IMR-90 (cell line): Measurements from ENCODE around the gene TCHP. TPM values are rescaled to one million over a fixed set of nuclear protein-coding genes. Genes with fewer than 3 reads are reported as not detected.
A peak's percentile ranks its signal among the peaks of the same experiment; 100 is the strongest.

Experiments used
- ATAC-seq: fragments of 200-7000 bp; cut with Tn5 transposase; 2 replicates; pipeline ENCODE4 v1.9.1; 2020; ENCODE audit warnings: low read depth, mild to moderate bottlenecking, moderate library complexity
- BruUV-seq: library from RNA; stranded (reverse); fragments of 400-500 nt; replicated peaks from 2 replicates; lab custom pipeline; 2021; lab: Mats Ljungman, UMichigan
- CTCF ChIA-PET: fragments of 300-600 bp; formaldehyde crosslinking; extraction: SDS; loops from one replicate; lab custom pipeline; 2021; ENCODE audit warnings: antibody characterized with exemption; lab: Yijun Ruan, JAX
- POLR2A ChIA-PET: fragments of 300-600 bp; sonication (Branson Sonifier 250); formaldehyde crosslinking; loops from one replicate; lab custom pipeline; 2022; ENCODE audit warnings: antibody characterized with exemption; ENCODE audit not compliant: unreplicated experiment; lab: Charles Lee
- DNase-seq: peaks from one replicate; pipeline ENCODE4 v3.0.0; 2013
- H2AFZ ChIP-seq: replicated peaks from 2 replicates; pipeline ENCODE3; 2013; ENCODE audit warnings: low read length, mild to moderate bottlenecking; ENCODE audit not compliant: poor library complexity
- H2AK5ac ChIP-seq: 2 replicates; pipeline ENCODE4 v1.6.1; 2013; ENCODE audit warnings: low read depth, low read length, inconsistent platforms
- H2AK9ac ChIP-seq: replicated peaks from 2 replicates; pipeline ENCODE3; 2013; ENCODE audit warnings: mild to moderate bottlenecking, low read depth, low read length, moderate library complexity; ENCODE audit not compliant: poor library complexity
- H2BK120ac ChIP-seq: 2 replicates; pipeline ENCODE4 v1.6.1; 2013; ENCODE audit warnings: low read depth, low read length, inconsistent platforms
- H2BK15ac ChIP-seq: 3 replicates; pipeline ENCODE4 v1.6.1; 2013; ENCODE audit warnings: low read depth, low read length, inconsistent platforms
- H2BK20ac ChIP-seq: 2 replicates; pipeline ENCODE4 v1.6.1; 2013; ENCODE audit warnings: low read depth, mild to moderate bottlenecking, inconsistent platforms, low read length, moderate library complexity
- H2BK5ac ChIP-seq: 2 replicates; pipeline ENCODE4 v1.6.1; 2013; ENCODE audit warnings: mild to moderate bottlenecking, low read depth, low read length, inconsistent platforms; ENCODE audit not compliant: poor library complexity, severe bottlenecking
- H3K14ac ChIP-seq: replicated peaks from 2 replicates; pipeline ENCODE4 v1.6.1; 2013; ENCODE audit warnings: low read depth, low read length, inconsistent platforms
- H3K18ac ChIP-seq: 2 replicates; pipeline ENCODE4 v1.6.1; 2013; ENCODE audit warnings: low read depth, low read length, control low read depth
- H3K23ac ChIP-seq: 2 replicates; pipeline ENCODE4 v1.6.1; 2013; ENCODE audit warnings: low read depth, low read length, inconsistent platforms
- H3K27ac ChIP-seq: 2 replicates; pipeline ENCODE4 v1.5.1; 2013; ENCODE audit warnings: mild to moderate bottlenecking, control low read depth, low read length; ENCODE audit not compliant: insufficient read depth
- H3K27me3 ChIP-seq: 2 replicates; pipeline ENCODE4 v1.6.1; 2013; ENCODE audit warnings: low read length; ENCODE audit not compliant: control insufficient read depth, insufficient read depth
- H3K36me3 ChIP-seq: 2 replicates; pipeline ENCODE4 v1.6.1; 2013; ENCODE audit warnings: low read length, mixed read lengths; ENCODE audit not compliant: control insufficient read depth, insufficient read depth
- H3K4ac ChIP-seq: 2 replicates; pipeline ENCODE4 v1.6.1; 2013; ENCODE audit warnings: low read depth, low read length, inconsistent platforms
- H3K4me1 ChIP-seq: 2 replicates; pipeline ENCODE4 v1.6.1; 2013; ENCODE audit warnings: low read length, mixed read lengths; ENCODE audit not compliant: control insufficient read depth, insufficient read depth
- H3K4me2 ChIP-seq: 2 replicates; pipeline ENCODE4 v1.6.1; 2013; ENCODE audit warnings: low read depth, mild to moderate bottlenecking, control low read depth, low read length, moderate library complexity
- H3K4me3 ChIP-seq: 2 replicates; pipeline ENCODE4 v1.5.1; 2013; ENCODE audit warnings: low read depth, mild to moderate bottlenecking, control low read depth, low read length, moderate library complexity; ENCODE audit not compliant: insufficient read depth
- H3K56ac ChIP-seq: 2 replicates; pipeline ENCODE4 v1.6.1; 2013; ENCODE audit warnings: low read length, inconsistent platforms; ENCODE audit not compliant: insufficient read depth; ENCODE audit errors: extremely low read depth
- H3K79me1 ChIP-seq, 2 experiments: 2 replicates each; pipeline ENCODE4 v1.6.1; 2013; ENCODE audit warnings: low read length in 2 of 2, inconsistent platforms in 1 of 2, low read depth in 1 of 2
- H3K9ac ChIP-seq: 2 replicates; pipeline ENCODE4 v1.6.1; 2013; ENCODE audit warnings: low read depth, low read length, control low read depth
- H3K9me1 ChIP-seq: 2 replicates; pipeline ENCODE4 v1.6.1; 2013; ENCODE audit warnings: low read length, inconsistent platforms; ENCODE audit not compliant: insufficient read depth
- H3K9me3 ChIP-seq: 2 replicates; pipeline ENCODE4 v1.6.1; 2013; ENCODE audit warnings: low read length; ENCODE audit not compliant: control insufficient read depth, insufficient read depth
- H4K20me1 ChIP-seq: 2 replicates; pipeline ENCODE4 v1.6.1; 2013; ENCODE audit warnings: low read length, inconsistent platforms; ENCODE audit not compliant: insufficient read depth
- H4K5ac ChIP-seq: 2 replicates; pipeline ENCODE4 v1.6.1; 2013; ENCODE audit warnings: mild to moderate bottlenecking, low read depth, low read length, control low read depth
- H4K8ac ChIP-seq, 2 experiments: 2 replicates each; pipeline ENCODE4 v1.6.1; 2013; ENCODE audit warnings: low read depth in 2 of 2, low read length in 2 of 2, control low read depth in 1 of 2, inconsistent platforms in 1 of 2
- H4K91ac ChIP-seq: 2 replicates; pipeline ENCODE4 v1.6.1; 2013; ENCODE audit warnings: low read depth, low read length, inconsistent platforms; ENCODE audit not compliant: insufficient read depth
- CTCF ChIP-seq: conservative IDR thresholded peaks from 2 replicates; pipeline ENCODE4 v1.5.1; 2012; ENCODE audit warnings: mild to moderate bottlenecking, low read depth, low read length, improper control_type of control experiment
- ELK1 ChIP-seq: fragments of 150-350 bp; IDR thresholded peaks from 2 replicates; pipeline ENCODE4 v1.6.1; 2016; ENCODE audit warnings: low read depth, mild to moderate bottlenecking, low read length, moderate library complexity, borderline replicate concordance
- FOS ChIP-seq: fragments of 150-350 bp; IDR thresholded peaks from 2 replicates; pipeline ENCODE4 v1.6.1; 2016; ENCODE audit warnings: low read depth, low read length
- MXI1 ChIP-seq: IDR thresholded peaks from 2 replicates; pipeline ENCODE4 v1.6.1; 2012; ENCODE audit warnings: low read depth, mild to moderate bottlenecking, low read length, moderate library complexity, borderline replicate concordance
- POLR2A ChIP-seq: IDR thresholded peaks from 2 replicates; pipeline ENCODE4 v1.6.1; 2012; ENCODE audit warnings: mild to moderate bottlenecking, low read depth, low read length
- RFX5 ChIP-seq: IDR thresholded peaks from 2 replicates; pipeline ENCODE4 v1.8.0; 2012; ENCODE audit warnings: low read depth, mild to moderate bottlenecking, low read length, moderate library complexity
- WGBS, 2 experiments: methylation state at CpG; one replicate each; pipeline versions ENCODE4 v1.1.5 to v1.1.7; 2013; ENCODE audit warnings: missing lambda C conversion rate in 2 of 2; ENCODE audit not compliant: insufficient read length in 1 of 2; ENCODE audit errors: extremely low coverage in 2 of 2; 5-methylcytosine and 5-hydroxymethylcytosine counted together
- dilution Hi-C: fragments of 300-500 bp; cut with HindIII; formaldehyde crosslinking; loops from one replicate; pipeline ENCODE4 v1.14.3; 2018; ENCODE audit warnings: low sequenced_read_pairs; ENCODE audit not compliant: unreplicated experiment
- in situ Hi-C: fragments of 300-500 bp; cut with MboI; formaldehyde crosslinking; loops from 3 replicates; pipeline ENCODE4 v1.14.3; 2019; ENCODE audit warnings: low sequenced_read_pairs, inconsistent platforms, mixed read lengths
- intact Hi-C: fragments of 100-400 bp; cut with micrococcal nuclease; formaldehyde crosslinking; loops from 2 replicates; pipeline ENCODE4 v1.10.0; 2022
- polyA plus RNA-seq, 3 experiments: library from polyadenylated mRNA; depleted of rRNA; stranded (reverse); fragments of >200 nt; gene quantifications; 2 replicates each; pipeline ENCODE4 v1.2.3, GENCODE V29; 2012; ENCODE audit warnings: low replicate concordance in 1 of 3
- total RNA-seq: library from RNA; depleted of rRNA; stranded (reverse); fragments of >200 nt; gene quantifications from 2 replicates; pipeline ENCODE4 v1.2.3, GENCODE V29; 2012

The TCHP gene
- total and polyA plus RNA-seq, 2 of the 4 experiments (the other 2 are of a cell fraction), result 6.1 to 13.4 TPM

GRCh38 chr12:109952873-109953272 lies 52.8 kb downstream of the TCHP start:
- Histone ChIP-seq H3K4me1 (peaks cover 34% of the 10 kb centered on the region), H3K36me3 (peaks cover 17% of the 10 kb centered on the region)
- intact Hi-C loops, result no loop called here

More at GRCh38 chr12:109952873-109953272, 52.8 kb downstream of the TCHP start:
- Histone ChIP-seq H4K91ac (peak overlapping the region; percentile 95), H3K56ac (no peak overlapping the region), H3K14ac (peak overlapping the region; percentile 80), H2AK5ac (peak overlapping the region; percentile 98), H3K9me1 (peaks cover 27% of the 10 kb centered on the region), H3K9ac (no peak overlapping the region), H3K23ac (peak overlapping the region; percentile 69), H4K20me1 (peaks cover 8% of the 10 kb centered on the region; the same call in 1 of the 2 replicates), H3K27me3 (no peaks in the 10 kb centered on the region), H2BK20ac (peak overlapping the region; percentile 76), H3K4me2 (no peak overlapping the region), H3K9me3 (no peaks in the 10 kb centered on the region), H2BK120ac (peak overlapping the region; percentile 87), H2AK9ac (no peak overlapping the region), H4K8ac (peak overlapping the region; percentile 69 to 90), H2BK15ac (peak overlapping the region; percentile 98; the same call in 2 of the 3 replicates), H3K4me3 (no peak overlapping the region), H4K5ac (peak overlapping the region; percentile 21; the same call in 1 of the 2 replicates), H2AFZ (no peak overlapping the region), H3K27ac (peak overlapping the region; percentile 75), H3K4ac (peak overlapping the region; percentile 81), H3K79me1 (peaks cover 14 to 37% of the 10 kb centered on the region in 2 experiments), H3K18ac (peak overlapping the region; percentile 34; the same call in 1 of the 2 replicates), H2BK5ac (peak overlapping the region; percentile 98)
- POLR2A ChIA-PET, result no interaction called here
- DNase-seq, result no peak
- no TSS peak for BruUV-seq
- no CpG with 5 or more reads among the region's 8 CpGs for WGBS, 2 experiments
- dilution Hi-C loops, result no loop called here
- TF ChIP-seq FOS, result no peak
- no peak for TF ChIP-seq POLR2A
- TF ChIP-seq CTCF, result no peak
- TF ChIP-seq ELK1, result no peak
- no peak for TF ChIP-seq RFX5
- no peak for TF ChIP-seq MXI1
- CTCF ChIA-PET, result no interaction called here
- no peak for ATAC-seq
- in situ Hi-C loops, result no loop called here
